ENCODE results near the gene MIER2.
"Not testable (repeated sequence)": the region's sequence is repeated elsewhere in the genome, so short reads cannot be mapped to it uniquely, and the experiment has no call there.

The MIER2 gene

GRCh38 chr19:344625-345319 lies at the start of gene MIER2:
Gene MIER2 (minus strand): TSS chr19:344796. CDS start chr19:344782, 14 bp downstream.
- Histone ChIP-seq H3K4me1 (ENCODE audit: control insufficient read depth, insufficient read depth, low read length) (peaks cover 28% of the 10 kb centered on the region), H3K9ac (ENCODE audit: low read length) (peak within 1 kb of the TSS; percentile 61), H3K4me3 (ENCODE audit: low read depth, low read length) (peak within 1 kb of the TSS; percentile 78), H3K36me3 (ENCODE audit: control insufficient read depth, insufficient read depth, low read length) (peaks cover 34% of the 10 kb centered on the region), H3K9me3 (ENCODE audit: control insufficient read depth, insufficient read depth, low read depth, low read length) (no peaks in the 10 kb centered on the region), H3K27ac (ENCODE audit: low read depth, low read length) (0 out of 2 replicates have a peak within 1 kb of the TSS, but pooled peaks have one; percentile 49), H3K27me3 (ENCODE audit: control insufficient read depth, insufficient read depth, low read length) (peaks cover 11% of the 10 kb centered on the region)

- H3K9ac ChIP-seq (ENCODE audit: low read length); H3K27ac ChIP-seq (ENCODE audit: low read depth, low read length); H3K4me1 ChIP-seq (ENCODE audit: control insufficient read depth, insufficient read depth, low read length); H3K4me3 ChIP-seq (ENCODE audit: low read depth, low read length); H3K36me3 ChIP-seq (ENCODE audit: control insufficient read depth, insufficient read depth, low read length): not testable (repeated sequence)
- H3K27me3 ChIP-seq (ENCODE audit: control insufficient read depth, insufficient read depth, low read length) = peaks cover 12% of the 10 kb centered on the region; the same call in 1 of the 2 replicates
- H3K9me3 ChIP-seq (ENCODE audit: control insufficient read depth, insufficient read depth, low read depth, low read length) = peaks cover 10% of the 10 kb centered on the region
Observed at GRCh38 chr19:393560-393959, 49.0 kb upstream of the MIER2 start.

- H3K36me3 ChIP-seq (ENCODE audit: control insufficient read depth, insufficient read depth, low read length) = no peaks in the 10 kb centered on the region
- no peak overlapping the region for H3K9ac ChIP-seq (ENCODE audit: low read length)
- peaks cover 8% of the 10 kb centered on the region for H3K4me1 ChIP-seq (ENCODE audit: control insufficient read depth, insufficient read depth, low read length)
- H3K9me3 ChIP-seq (ENCODE audit: control insufficient read depth, insufficient read depth, low read depth, low read length) = peaks cover 10% of the 10 kb centered on the region
- no peak overlapping the region for H3K4me3 ChIP-seq (ENCODE audit: low read depth, low read length)
- no peak overlapping the region for H3K27ac ChIP-seq (ENCODE audit: low read depth, low read length)
- H3K27me3 ChIP-seq (ENCODE audit: control insufficient read depth, insufficient read depth, low read length) = peaks cover 12% of the 10 kb centered on the region; the same call in 1 of the 2 replicates
Observed at GRCh38 chr19:392375-392970, 47.9 kb upstream of the MIER2 start.

GRCh38 chr19:391726-392374 lies 47.3 kb upstream of the MIER2 start:
- H3K9ac ChIP-seq (ENCODE audit: low read length) = no peak overlapping the region
- H3K27ac ChIP-seq (ENCODE audit: low read depth, low read length) = no peak overlapping the region
- peaks cover 10% of the 10 kb centered on the region for H3K4me1 ChIP-seq (ENCODE audit: control insufficient read depth, insufficient read depth, low read length)
- H3K9me3 ChIP-seq (ENCODE audit: control insufficient read depth, insufficient read depth, low read depth, low read length) = peaks cover 10% of the 10 kb centered on the region
- no peak overlapping the region for H3K4me3 ChIP-seq (ENCODE audit: low read depth, low read length)
- no peaks in the 10 kb centered on the region for H3K36me3 ChIP-seq (ENCODE audit: control insufficient read depth, insufficient read depth, low read length)
- peaks cover 12% of the 10 kb centered on the region; the same call in 1 of the 2 replicates for H3K27me3 ChIP-seq (ENCODE audit: control insufficient read depth, insufficient read depth, low read length)

GRCh38 chr19:391207-391557 lies 46.6 kb upstream of the MIER2 start:
- Histone ChIP-seq H3K27ac (ENCODE audit: low read depth, low read length) (no peak overlapping the region), H3K27me3 (ENCODE audit: control insufficient read depth, insufficient read depth, low read length) (peaks cover 12% of the 10 kb centered on the region; the same call in 1 of the 2 replicates), H3K9ac (ENCODE audit: low read length) (no peak overlapping the region), H3K36me3 (ENCODE audit: control insufficient read depth, insufficient read depth, low read length) (no peaks in the 10 kb centered on the region), H3K9me3 (ENCODE audit: control insufficient read depth, insufficient read depth, low read depth, low read length) (peaks cover 10% of the 10 kb centered on the region), H3K4me1 (ENCODE audit: control insufficient read depth, insufficient read depth, low read length) (peaks cover 12% of the 10 kb centered on the region), H3K4me3 (ENCODE audit: low read depth, low read length) (no peak overlapping the region)

GRCh38 chr19:390386-391206 lies 46.0 kb upstream of the MIER2 start:
- H3K9me3 ChIP-seq (ENCODE audit: control insufficient read depth, insufficient read depth, low read depth, low read length) = peaks cover 7% of the 10 kb centered on the region
- H3K27ac ChIP-seq (ENCODE audit: low read depth, low read length) = no peak overlapping the region
- peaks cover 12% of the 10 kb centered on the region; the same call in 1 of the 2 replicates for H3K27me3 ChIP-seq (ENCODE audit: control insufficient read depth, insufficient read depth, low read length)
- no peaks in the 10 kb centered on the region for H3K36me3 ChIP-seq (ENCODE audit: control insufficient read depth, insufficient read depth, low read length)
- H3K4me1 ChIP-seq (ENCODE audit: control insufficient read depth, insufficient read depth, low read length) = peaks cover 16% of the 10 kb centered on the region
- no peak overlapping the region for H3K9ac ChIP-seq (ENCODE audit: low read length)
- no peak overlapping the region for H3K4me3 ChIP-seq (ENCODE audit: low read depth, low read length)

- Histone ChIP-seq H3K4me3 (ENCODE audit: low read depth, low read length) (no peak overlapping the region), H3K9ac (ENCODE audit: low read length) (no peak overlapping the region), H3K9me3 (ENCODE audit: control insufficient read depth, insufficient read depth, low read depth, low read length) (peaks cover 4% of the 10 kb centered on the region), H3K4me1 (ENCODE audit: control insufficient read depth, insufficient read depth, low read length) (peaks cover 16% of the 10 kb centered on the region), H3K36me3 (ENCODE audit: control insufficient read depth, insufficient read depth, low read length) (no peaks in the 10 kb centered on the region), H3K27me3 (ENCODE audit: control insufficient read depth, insufficient read depth, low read length) (peaks cover 12% of the 10 kb centered on the region; the same call in 1 of the 2 replicates), H3K27ac (ENCODE audit: low read depth, low read length) (no peak overlapping the region)
Observed at GRCh38 chr19:389935-390289, 45.3 kb upstream of the MIER2 start.

GRCh38 chr19:389255-389934 lies 44.8 kb upstream of the MIER2 start:
- Histone ChIP-seq H3K4me3 (ENCODE audit: low read depth, low read length) (no peak overlapping the region), H3K36me3 (ENCODE audit: control insufficient read depth, insufficient read depth, low read length) (no peaks in the 10 kb centered on the region), H3K27ac (ENCODE audit: low read depth, low read length) (no peak overlapping the region), H3K27me3 (ENCODE audit: control insufficient read depth, insufficient read depth, low read length) (peaks cover 12% of the 10 kb centered on the region; the same call in 1 of the 2 replicates), H3K4me1 (ENCODE audit: control insufficient read depth, insufficient read depth, low read length) (peaks cover 17% of the 10 kb centered on the region), H3K9ac (ENCODE audit: low read length) (no peak overlapping the region), H3K9me3 (ENCODE audit: control insufficient read depth, insufficient read depth, low read depth, low read length) (peaks cover 4% of the 10 kb centered on the region; the same call in 1 of the 2 replicates)

- no peak overlapping the region for H3K9ac ChIP-seq (ENCODE audit: low read length)
- H3K9me3 ChIP-seq (ENCODE audit: control insufficient read depth, insufficient read depth, low read depth, low read length) = peaks cover 4% of the 10 kb centered on the region; the same call in 1 of the 2 replicates
- H3K36me3 ChIP-seq (ENCODE audit: control insufficient read depth, insufficient read depth, low read length) = no peaks in the 10 kb centered on the region
- H3K4me1 ChIP-seq (ENCODE audit: control insufficient read depth, insufficient read depth, low read length) = peaks cover 22% of the 10 kb centered on the region
- no peak overlapping the region for H3K27ac ChIP-seq (ENCODE audit: low read depth, low read length)
- peaks cover 12% of the 10 kb centered on the region; the same call in 1 of the 2 replicates for H3K27me3 ChIP-seq (ENCODE audit: control insufficient read depth, insufficient read depth, low read length)
- H3K4me3 ChIP-seq (ENCODE audit: low read depth, low read length) = no peak overlapping the region
Observed at GRCh38 chr19:388691-389090, 44.1 kb upstream of the MIER2 start.

- no peak overlapping the region; the same call in 1 of the 2 replicates for H3K27ac ChIP-seq (ENCODE audit: low read depth, low read length)
- peak overlapping the region; percentile 57 for H3K9ac ChIP-seq (ENCODE audit: low read length)
- H3K4me3 ChIP-seq (ENCODE audit: low read depth, low read length) = no peak overlapping the region
- H3K4me1 ChIP-seq (ENCODE audit: control insufficient read depth, insufficient read depth, low read length) = peaks cover 22% of the 10 kb centered on the region
- no peaks in the 10 kb centered on the region for H3K36me3 ChIP-seq (ENCODE audit: control insufficient read depth, insufficient read depth, low read length)
- no peaks in the 10 kb centered on the region for H3K9me3 ChIP-seq (ENCODE audit: control insufficient read depth, insufficient read depth, low read depth, low read length)
- H3K27me3 ChIP-seq (ENCODE audit: control insufficient read depth, insufficient read depth, low read length) = peaks cover 15% of the 10 kb centered on the region
Observed at GRCh38 chr19:387777-388176, 43.2 kb upstream of the MIER2 start.
